A549 treated with ZK216348 at 1 μM for 4 hours (cell line): ENCODE results near the gene WNT8B. TPM values are rescaled to one million over a fixed set of nuclear protein-coding genes. Genes with fewer than 3 reads are reported as not detected.

ENCODE experiments used
- total RNA-seq: library from RNA; stranded (reverse); fragments of 200-300 nt; extraction: Qiagen RNA extraction; gene quantifications from 5 replicates; pipeline ENCODE4 v1.2.3, GENCODE V29; 2022; ENCODE audit warnings: low read depth

The WNT8B gene, protein sequence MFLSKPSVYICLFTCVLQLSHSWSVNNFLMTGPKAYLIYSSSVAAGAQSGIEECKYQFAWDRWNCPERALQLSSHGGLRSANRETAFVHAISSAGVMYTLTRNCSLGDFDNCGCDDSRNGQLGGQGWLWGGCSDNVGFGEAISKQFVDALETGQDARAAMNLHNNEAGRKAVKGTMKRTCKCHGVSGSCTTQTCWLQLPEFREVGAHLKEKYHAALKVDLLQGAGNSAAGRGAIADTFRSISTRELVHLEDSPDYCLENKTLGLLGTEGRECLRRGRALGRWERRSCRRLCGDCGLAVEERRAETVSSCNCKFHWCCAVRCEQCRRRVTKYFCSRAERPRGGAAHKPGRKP
- total RNA-seq = 0.07 TPM in 1 of 5 replicates, not detected in the others

DNA sequence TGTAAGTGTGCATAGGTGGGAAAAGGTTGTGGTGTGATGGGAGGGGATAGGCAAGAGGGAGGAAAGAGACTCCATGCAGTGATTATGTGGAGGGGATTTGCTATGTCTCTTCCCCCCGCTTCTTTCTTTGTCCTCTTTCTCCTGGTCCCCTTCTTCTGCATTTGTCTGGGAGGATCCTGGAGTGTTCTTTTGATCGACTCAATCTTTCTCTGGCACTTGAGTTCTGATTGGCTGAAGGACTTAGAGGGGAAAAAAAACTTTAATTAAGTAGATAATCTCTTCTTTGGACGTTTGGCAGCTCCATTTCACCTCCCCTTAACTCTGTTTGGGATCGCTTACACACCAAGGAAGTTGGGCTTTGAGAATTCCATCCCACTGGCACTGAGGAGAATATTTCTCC lies at the start of gene WNT8B:
Gene WNT8B, plus strand, starts transcription at position 301 of the 400 bp plus-strand sequence. CDS start 160 bp downstream, outside the sequence.

DNA sequence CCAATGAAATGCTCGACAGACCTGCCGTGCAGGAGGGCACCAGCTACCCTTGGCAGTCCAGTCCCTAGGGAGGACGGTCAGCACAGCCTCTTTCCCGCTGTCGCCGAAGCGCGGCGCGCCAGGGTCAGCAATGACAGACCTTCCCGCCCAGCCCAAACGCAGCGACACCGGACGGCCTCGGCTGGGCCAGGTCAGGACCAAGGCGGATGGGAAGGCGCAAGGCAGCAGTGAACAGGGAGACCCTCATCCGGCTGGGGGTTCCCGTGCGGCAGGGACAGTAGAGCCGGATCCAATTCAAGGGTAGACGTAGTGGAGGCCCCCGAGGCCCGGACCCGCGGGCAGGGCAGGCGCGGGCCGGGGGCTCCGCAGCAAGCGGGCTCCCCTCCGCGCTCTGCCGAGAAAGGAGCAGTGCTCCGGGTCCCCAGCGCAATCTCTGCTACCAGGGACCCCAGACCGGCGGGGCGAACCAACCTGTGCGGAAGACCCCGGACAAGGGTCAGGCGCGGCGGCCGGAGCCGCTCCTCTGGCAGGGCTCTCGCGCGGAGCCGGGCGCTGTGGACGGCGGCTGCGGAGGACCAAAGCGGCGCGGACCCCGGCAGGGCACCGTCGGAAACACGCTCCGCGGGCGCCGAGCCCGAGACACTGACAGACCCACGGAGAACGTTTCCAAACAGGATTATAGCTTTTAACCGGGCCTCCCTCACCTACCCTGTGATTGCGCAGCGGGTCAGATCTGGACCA lies 56.7 kb downstream of the WNT8B start, which contains the start of gene SEC31B:
Gene SEC31B, minus strand, starts transcription at position 551 of the 741 bp plus-strand sequence. CDS start 2,909 bp downstream, outside the sequence.

GRCh38 chr10:100529475-100530298 lies 66.9 kb downstream of the WNT8B start, which contains the start of gene NDUFB8:
Gene NDUFB8, minus strand, starts transcription at chr10:100529871. Its CDS starts 20 bp downstream, at chr10:100529851.

Other genes with a start within 250 kb of the WNT8B start
- 14.2 to 23.3 TPM (median 21.4 TPM) in 5 replicates for gene CHUK, start 233.4 kb upstream of the WNT8B start, total RNA-seq
- 19.9 to 27.3 TPM (median 22.2 TPM) in 5 replicates for gene CWF19L1, start 195.4 kb upstream of the WNT8B start, total RNA-seq
- gene BLOC1S2, start 176.3 kb upstream of the WNT8B start, total RNA-seq = 90.1 to 139 TPM (median 93.2 TPM) in 5 replicates
- gene PKD2L1, start 132.8 kb upstream of the WNT8B start, total RNA-seq = 0.06 to 0.12 TPM in 2 of 5 replicates, not detected in the others
- gene SCD, start 115.8 kb upstream of the WNT8B start, total RNA-seq = 134 to 202 TPM (median 182 TPM) in 5 replicates
- 0.87 to 3.4 TPM (median 2.5 TPM) in 5 replicates for gene SEC31B, start 56.9 kb downstream of the WNT8B start, total RNA-seq
- 233 to 319 TPM (median 265 TPM) in 5 replicates for gene NDUFB8, start 66.9 kb downstream of the WNT8B start, total RNA-seq
- 12.1 to 21.7 TPM (median 18.3 TPM) in 5 replicates for gene HIF1AN, start 72.9 kb downstream of the WNT8B start, total RNA-seq